Non-pigmented ciliary epithelial cell (primary cell): ENCODE data around the gene LMF1.
"Not testable (repeated sequence)": the region's sequence is repeated elsewhere in the genome, so short reads cannot be mapped to it uniquely, and the experiment has no call there.

Experiments used
- DNase-seq: peaks from one replicate; pipeline ENCODE4 v3.0.0-alpha.2; 2010; ENCODE audit warnings: low read depth

Gene LMF1

GRCh38 chr16:850668-851067 lies 120.1 kb downstream of the LMF1 start:
- no peak for DNase-seq

- DNase-seq: no peak
These were observed 122.1 kb downstream of the LMF1 start for GRCh38 chr16:848510-849253.

- DNase-seq: no peak
These were observed 122.9 kb downstream of the LMF1 start for GRCh38 chr16:847681-848445.

- no peak for DNase-seq
These were observed 123.6 kb downstream of the LMF1 start for GRCh38 chr16:847151-847550.

- DNase-seq: no peak
These were observed 125.4 kb downstream of the LMF1 start for GRCh38 chr16:845351-845745.

GRCh38 chr16:844638-845350 lies 126.0 kb downstream of the LMF1 start:
- no peak for DNase-seq

GRCh38 chr16:843771-844170 lies 127.0 kb downstream of the LMF1 start:
- DNase-seq: no peak

- DNase-seq: no peak
These were observed 127.8 kb downstream of the LMF1 start for GRCh38 chr16:842711-843560.

- DNase-seq: no peak
These were observed 128.7 kb downstream of the LMF1 start for GRCh38 chr16:842061-842476.

- no peak for DNase-seq
These were observed 129.2 kb downstream of the LMF1 start for GRCh38 chr16:841455-842060.

GRCh38 chr16:840561-841454 lies 130.0 kb downstream of the LMF1 start:
- no peak for DNase-seq

GRCh38 chr16:839643-840408 lies 131.0 kb downstream of the LMF1 start:
- no peak for DNase-seq

GRCh38 chr16:838741-839140 lies 132.0 kb downstream of the LMF1 start:
- DNase-seq: no peak

- DNase-seq: not testable (repeated sequence)
These were observed 134.0 kb downstream of the LMF1 start for GRCh38 chr16:836822-837221.

- DNase-seq: no peak
These were observed 134.6 kb downstream of the LMF1 start for GRCh38 chr16:836221-836620.

- DNase-seq: no peak
These were observed 135.4 kb downstream of the LMF1 start for GRCh38 chr16:835373-835772.

- DNase-seq: no peak
These were observed 137.4 kb downstream of the LMF1 start for GRCh38 chr16:833411-833810.

GRCh38 chr16:832652-833336 lies 138.0 kb downstream of the LMF1 start:
- no peak for DNase-seq
